Parathyroid adenoma (tissue), 2 donors: ENCODE results near the gene TTC16.

Experiments used
- H2AFZ ChIP-seq: fragments of 300-600 bp; sonication (generic); one replicate; pipeline ENCODE4 v1.7.0; 2017; ENCODE audit warnings: antibody characterized with exemption, mild to moderate bottlenecking
- H3K27ac ChIP-seq: fragments of 300-600 bp; sonication (generic); one replicate; pipeline ENCODE4 v1.7.0; 2017
- H3K27me3 ChIP-seq: fragments of 300-600 bp; sonication (generic); one replicate; pipeline ENCODE4 v1.7.0; 2017; ENCODE audit warnings: low read length; ENCODE audit not compliant: control insufficient read depth, insufficient read depth
- H3K36me3 ChIP-seq: fragments of 300-600 bp; sonication (generic); one replicate; pipeline ENCODE4 v1.7.0; 2017; ENCODE audit warnings: low read length; ENCODE audit not compliant: control insufficient read depth, insufficient read depth
- H3K4me1 ChIP-seq: fragments of 300-600 bp; sonication (generic); one replicate; pipeline ENCODE4 v1.7.0; 2017; ENCODE audit warnings: control low read depth
- H3K4me2 ChIP-seq: fragments of 300-600 bp; sonication (generic); one replicate; pipeline ENCODE4 v1.7.0; 2017; ENCODE audit warnings: low read length
- H3K4me3 ChIP-seq: fragments of 300-600 bp; sonication (generic); one replicate; pipeline ENCODE4 v1.7.0; 2017; ENCODE audit warnings: low read depth, low read length
- H3K79me2 ChIP-seq: fragments of 300-600 bp; sonication (generic); one replicate; pipeline ENCODE4 v1.7.0; 2017; ENCODE audit warnings: control low read depth
- H3K9ac ChIP-seq: fragments of 300-600 bp; sonication (generic); one replicate; pipeline ENCODE4 v1.7.0; 2017; ENCODE audit warnings: mild to moderate bottlenecking
- H3K9me3 ChIP-seq: fragments of 300-600 bp; sonication (generic); one replicate; pipeline ENCODE4 v1.7.0; 2017; ENCODE audit warnings: low read length; ENCODE audit not compliant: control insufficient read depth
- TF ChIP-seq, protein P1 (sequence below): fragments of 300-600 bp; sonication (generic); IDR thresholded peaks from one replicate; pipeline ENCODE4 v1.7.0; 2017; ENCODE audit warnings: antibody characterized with exemption, mild to moderate bottlenecking
- donor health status: primary hyperparathyroidism.

The TTC16 gene

DNA sequence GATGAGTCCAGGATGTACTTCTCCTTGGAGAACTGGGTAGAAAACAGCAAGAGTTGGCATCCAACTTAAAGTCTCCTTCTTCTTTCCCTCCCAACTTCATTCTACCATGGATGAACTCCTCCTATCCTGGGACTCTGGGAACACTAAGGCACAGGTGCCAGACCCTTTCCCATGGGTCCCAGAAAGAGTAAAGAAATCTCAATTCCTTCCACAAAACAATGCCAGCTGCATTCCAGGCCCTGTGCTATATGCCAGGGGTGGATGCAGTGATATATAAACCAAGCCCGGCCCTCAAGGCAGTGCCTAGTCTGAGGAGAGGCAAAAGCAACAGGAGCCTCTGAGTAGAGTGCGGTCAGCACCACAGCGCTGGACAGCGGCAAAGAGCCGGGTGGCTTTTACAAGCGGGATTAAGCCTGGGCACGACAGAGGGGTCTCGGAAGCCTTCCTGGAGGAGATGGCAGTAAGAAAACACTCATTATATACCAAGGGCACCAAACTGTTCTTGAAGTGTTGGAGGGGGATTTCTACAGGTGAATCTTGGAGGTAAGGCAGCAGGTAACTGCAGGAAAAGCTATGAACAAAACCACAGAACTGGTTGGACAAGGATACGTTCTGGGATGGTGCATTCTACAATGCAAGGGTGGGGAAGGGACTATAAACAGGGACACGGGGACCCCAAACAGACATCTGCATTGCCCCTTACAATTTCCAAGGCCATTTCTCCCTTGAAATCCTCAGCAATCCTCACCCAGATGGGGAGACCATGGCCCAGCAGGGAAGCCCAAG lies 35.6 kb downstream of the TTC16 start:
- no peaks in the 10 kb centered on the region for H3K36me3 ChIP-seq
- no peaks in the 10 kb centered on the region for H3K79me2 ChIP-seq
- TF ChIP-seq, protein P1, sequence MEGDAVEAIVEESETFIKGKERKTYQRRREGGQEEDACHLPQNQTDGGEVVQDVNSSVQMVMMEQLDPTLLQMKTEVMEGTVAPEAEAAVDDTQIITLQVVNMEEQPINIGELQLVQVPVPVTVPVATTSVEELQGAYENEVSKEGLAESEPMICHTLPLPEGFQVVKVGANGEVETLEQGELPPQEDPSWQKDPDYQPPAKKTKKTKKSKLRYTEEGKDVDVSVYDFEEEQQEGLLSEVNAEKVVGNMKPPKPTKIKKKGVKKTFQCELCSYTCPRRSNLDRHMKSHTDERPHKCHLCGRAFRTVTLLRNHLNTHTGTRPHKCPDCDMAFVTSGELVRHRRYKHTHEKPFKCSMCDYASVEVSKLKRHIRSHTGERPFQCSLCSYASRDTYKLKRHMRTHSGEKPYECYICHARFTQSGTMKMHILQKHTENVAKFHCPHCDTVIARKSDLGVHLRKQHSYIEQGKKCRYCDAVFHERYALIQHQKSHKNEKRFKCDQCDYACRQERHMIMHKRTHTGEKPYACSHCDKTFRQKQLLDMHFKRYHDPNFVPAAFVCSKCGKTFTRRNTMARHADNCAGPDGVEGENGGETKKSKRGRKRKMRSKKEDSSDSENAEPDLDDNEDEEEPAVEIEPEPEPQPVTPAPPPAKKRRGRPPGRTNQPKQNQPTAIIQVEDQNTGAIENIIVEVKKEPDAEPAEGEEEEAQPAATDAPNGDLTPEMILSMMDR: no peak
- no peak overlapping the region for H3K4me3 ChIP-seq
- no peak overlapping the region for H2AFZ ChIP-seq
- H3K9me3 ChIP-seq: no peaks in the 10 kb centered on the region
- no peak overlapping the region for H3K9ac ChIP-seq
- H3K4me1 ChIP-seq: no peaks in the 10 kb centered on the region
- H3K27me3 ChIP-seq: peaks cover 12% of the 10 kb centered on the region
- no peak overlapping the region for H3K27ac ChIP-seq
- H3K4me2 ChIP-seq: no peak overlapping the region

DNA sequence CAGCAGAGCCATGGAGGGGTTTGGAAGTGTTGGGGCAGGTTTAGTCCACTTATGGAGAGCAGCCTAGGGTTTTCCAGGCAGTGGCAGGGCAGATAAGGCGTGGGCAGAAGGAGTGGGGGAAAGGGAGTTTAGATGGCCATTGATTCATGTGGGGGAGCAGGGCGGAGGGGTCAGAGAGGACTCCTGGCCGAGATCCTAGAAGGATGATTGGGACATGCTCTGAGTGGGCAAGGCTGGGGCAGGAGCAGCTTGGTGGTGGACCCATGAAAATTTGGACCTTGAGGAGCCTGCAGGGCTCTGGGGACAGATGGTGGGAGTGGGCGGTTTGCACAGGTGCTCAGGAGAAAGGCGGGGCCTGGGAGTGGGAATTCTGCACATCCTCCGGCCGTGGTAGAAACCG lies 37.3 kb downstream of the TTC16 start:
- peaks cover 12% of the 10 kb centered on the region for H3K27me3 ChIP-seq
- H3K9ac ChIP-seq: no peak overlapping the region
- H3K79me2 ChIP-seq: no peaks in the 10 kb centered on the region

DNA sequence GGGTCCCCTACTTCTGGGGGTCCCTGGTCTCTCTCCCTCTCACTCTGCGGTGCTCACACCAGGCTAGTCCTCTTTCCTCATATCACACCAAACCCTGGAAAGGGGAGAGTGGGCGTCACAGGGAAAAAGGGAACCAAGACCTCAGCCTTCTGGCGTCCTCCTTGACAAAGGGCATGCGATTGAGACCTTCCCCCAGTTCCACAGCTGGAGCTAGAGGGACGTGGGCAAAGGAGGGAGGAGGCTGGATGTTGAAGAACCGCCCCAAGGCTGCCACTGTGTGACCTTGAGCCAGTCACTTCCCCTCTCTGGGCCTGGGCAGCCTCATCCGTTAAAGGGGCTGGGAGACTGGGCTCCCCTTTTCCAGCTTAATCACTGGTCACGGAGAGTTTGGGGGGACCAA lies 37.7 kb downstream of the TTC16 start:
- no peak overlapping the region for H3K9ac ChIP-seq
- H3K27me3 ChIP-seq: peaks cover 12% of the 10 kb centered on the region
- no peak overlapping the region for H2AFZ ChIP-seq
- H3K9me3 ChIP-seq: no peaks in the 10 kb centered on the region
- H3K79me2 ChIP-seq: no peaks in the 10 kb centered on the region
- TF ChIP-seq, protein P1: no peak
- H3K36me3 ChIP-seq: no peaks in the 10 kb centered on the region
- H3K4me2 ChIP-seq: no peak overlapping the region
- no peaks in the 10 kb centered on the region for H3K4me1 ChIP-seq
- H3K4me3 ChIP-seq: no peak overlapping the region
- H3K27ac ChIP-seq: no peak overlapping the region

More for the DNA sequence above, 37.3 kb downstream of the TTC16 start:
- Histone ChIP-seq H3K36me3 (no peaks in the 10 kb centered on the region), H2AFZ (no peak overlapping the region), H3K4me2 (no peak overlapping the region), H3K4me1 (no peaks in the 10 kb centered on the region), H3K4me3 (no peak overlapping the region), H3K27ac (no peak overlapping the region), H3K9me3 (no peaks in the 10 kb centered on the region)
- TF ChIP-seq, protein P1: no peak

DNA sequence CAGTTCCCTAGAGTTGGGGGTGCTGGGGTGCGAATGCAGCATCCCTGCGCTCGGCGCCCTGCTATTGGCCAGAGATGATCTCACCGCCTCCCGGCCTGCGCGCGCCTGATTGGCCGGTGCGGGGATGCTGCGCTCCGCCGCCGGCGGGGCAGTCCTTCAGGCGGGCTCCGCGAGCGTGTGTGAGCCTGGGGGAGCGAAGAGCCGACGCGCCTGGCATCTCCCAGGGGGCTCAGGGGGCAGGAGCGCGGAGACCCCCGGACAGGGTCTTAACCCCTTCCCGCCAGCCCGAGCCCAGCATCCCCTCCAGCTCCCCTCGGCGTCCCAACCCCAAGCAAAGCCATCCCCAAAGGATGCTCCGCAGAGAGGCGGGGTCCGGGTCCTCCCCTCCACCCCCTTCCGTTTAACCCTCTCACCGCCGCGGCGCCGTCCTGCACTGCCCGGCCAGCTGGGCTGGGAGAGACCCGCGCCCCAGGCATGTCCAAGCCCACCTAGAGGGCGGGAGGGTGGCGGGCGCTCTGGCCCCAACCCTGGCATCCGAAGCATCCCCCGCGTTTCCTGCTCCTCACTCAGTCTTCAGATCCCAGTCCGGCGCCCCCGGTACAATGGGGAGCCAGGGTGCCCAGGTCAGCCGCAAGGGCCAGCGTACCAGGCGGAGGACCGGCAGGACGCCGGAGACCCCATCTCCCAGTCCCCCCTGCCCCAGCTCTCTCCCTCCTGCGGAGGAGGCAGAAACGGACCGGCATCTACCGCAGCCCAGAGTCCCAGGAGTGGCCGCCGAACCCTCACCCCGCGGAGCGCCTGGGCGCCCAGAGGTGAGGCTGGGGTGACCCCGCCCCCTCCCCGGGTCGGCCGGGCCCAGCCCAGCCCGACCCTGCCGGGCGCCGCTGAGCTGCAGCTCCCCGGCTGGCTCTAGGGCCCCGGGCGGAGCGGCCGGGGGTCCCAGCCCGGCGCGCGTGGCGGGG lies 38.5 kb downstream of the TTC16 start:
- H3K4me2 ChIP-seq: no peak overlapping the region
- H2AFZ ChIP-seq: no peak overlapping the region
- H3K4me1 ChIP-seq: no peaks in the 10 kb centered on the region
- H3K27me3 ChIP-seq: peaks cover 12% of the 10 kb centered on the region
- H3K36me3 ChIP-seq: no peaks in the 10 kb centered on the region
- no peak overlapping the region for H3K4me3 ChIP-seq
- no peak overlapping the region for H3K27ac ChIP-seq
- no peaks in the 10 kb centered on the region for H3K9me3 ChIP-seq
- no peaks in the 10 kb centered on the region for H3K79me2 ChIP-seq
- H3K9ac ChIP-seq: no peak overlapping the region
- TF ChIP-seq, protein P1: no peak
